Choroid plexus epithelial cell (primary cell): ENCODE results near the gene UNC13D.
"Not testable (repeated sequence)": the region's sequence is repeated elsewhere in the genome, so short reads cannot be mapped to it uniquely, and the experiment has no call there.

ENCODE experiments used
- DNase-seq: peaks from one replicate; pipeline ENCODE4 v3.0.0-alpha.2; 2010; ENCODE audit warnings: low read depth
- H3K4me3 ChIP-seq: 2 replicates; pipeline ENCODE4 v1.5.1; 2011; ENCODE audit warnings: low read depth, mild to moderate bottlenecking, control low read depth, low read length, moderate library complexity
- TF ChIP-seq, protein P1 (sequence below): conservative IDR thresholded peaks from 2 replicates; pipeline ENCODE4 v1.5.1; 2011; ENCODE audit warnings: low read depth, mild to moderate bottlenecking, control low read depth, inconsistent platforms, low read length, moderate library complexity

Gene UNC13D

DNA sequence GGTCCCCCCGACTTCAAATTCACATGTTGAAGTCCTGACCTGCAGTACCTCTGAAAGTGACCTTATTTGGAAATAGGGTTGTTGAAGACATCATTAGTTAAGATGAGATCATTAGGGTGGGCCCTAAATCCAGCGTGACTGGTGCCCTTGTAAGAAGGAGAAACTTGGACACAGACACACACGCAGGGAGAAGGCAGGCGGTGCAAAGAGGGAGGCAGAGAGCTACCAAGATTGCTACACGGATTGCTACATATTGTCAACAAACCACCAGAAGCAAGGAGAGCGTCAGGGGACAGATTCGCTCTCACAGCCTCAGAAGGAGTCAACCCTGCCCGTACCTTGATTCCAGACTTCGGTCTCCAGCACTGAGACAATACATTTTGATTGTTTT is 17.7 kb upstream of the UNC13D start:
- no peak for DNase-seq
- TF ChIP-seq, protein P1, sequence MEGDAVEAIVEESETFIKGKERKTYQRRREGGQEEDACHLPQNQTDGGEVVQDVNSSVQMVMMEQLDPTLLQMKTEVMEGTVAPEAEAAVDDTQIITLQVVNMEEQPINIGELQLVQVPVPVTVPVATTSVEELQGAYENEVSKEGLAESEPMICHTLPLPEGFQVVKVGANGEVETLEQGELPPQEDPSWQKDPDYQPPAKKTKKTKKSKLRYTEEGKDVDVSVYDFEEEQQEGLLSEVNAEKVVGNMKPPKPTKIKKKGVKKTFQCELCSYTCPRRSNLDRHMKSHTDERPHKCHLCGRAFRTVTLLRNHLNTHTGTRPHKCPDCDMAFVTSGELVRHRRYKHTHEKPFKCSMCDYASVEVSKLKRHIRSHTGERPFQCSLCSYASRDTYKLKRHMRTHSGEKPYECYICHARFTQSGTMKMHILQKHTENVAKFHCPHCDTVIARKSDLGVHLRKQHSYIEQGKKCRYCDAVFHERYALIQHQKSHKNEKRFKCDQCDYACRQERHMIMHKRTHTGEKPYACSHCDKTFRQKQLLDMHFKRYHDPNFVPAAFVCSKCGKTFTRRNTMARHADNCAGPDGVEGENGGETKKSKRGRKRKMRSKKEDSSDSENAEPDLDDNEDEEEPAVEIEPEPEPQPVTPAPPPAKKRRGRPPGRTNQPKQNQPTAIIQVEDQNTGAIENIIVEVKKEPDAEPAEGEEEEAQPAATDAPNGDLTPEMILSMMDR = no peak
- H3K4me3 ChIP-seq = no peak overlapping the region

DNA sequence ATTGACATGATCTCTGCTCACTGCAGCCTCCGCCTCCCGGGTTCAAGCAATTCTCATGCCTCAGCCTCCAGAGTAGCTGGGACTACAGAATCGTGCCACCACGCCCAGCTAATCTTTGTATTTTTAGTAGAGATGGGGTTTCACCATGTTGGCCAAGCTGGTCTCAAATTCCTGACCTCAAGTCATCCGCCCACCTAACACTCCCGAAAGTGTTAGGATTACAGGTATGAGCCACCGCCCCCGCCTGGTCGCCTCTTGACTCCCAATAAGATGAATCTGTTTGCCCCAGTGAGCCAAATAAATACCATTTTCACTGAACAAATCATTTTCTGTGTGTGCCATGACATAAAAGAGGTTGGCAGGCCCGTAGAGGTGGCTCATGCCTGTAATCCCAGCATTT is 15.2 kb upstream of the UNC13D start:
- not testable (repeated sequence) for H3K4me3 ChIP-seq, DNase-seq

DNA sequence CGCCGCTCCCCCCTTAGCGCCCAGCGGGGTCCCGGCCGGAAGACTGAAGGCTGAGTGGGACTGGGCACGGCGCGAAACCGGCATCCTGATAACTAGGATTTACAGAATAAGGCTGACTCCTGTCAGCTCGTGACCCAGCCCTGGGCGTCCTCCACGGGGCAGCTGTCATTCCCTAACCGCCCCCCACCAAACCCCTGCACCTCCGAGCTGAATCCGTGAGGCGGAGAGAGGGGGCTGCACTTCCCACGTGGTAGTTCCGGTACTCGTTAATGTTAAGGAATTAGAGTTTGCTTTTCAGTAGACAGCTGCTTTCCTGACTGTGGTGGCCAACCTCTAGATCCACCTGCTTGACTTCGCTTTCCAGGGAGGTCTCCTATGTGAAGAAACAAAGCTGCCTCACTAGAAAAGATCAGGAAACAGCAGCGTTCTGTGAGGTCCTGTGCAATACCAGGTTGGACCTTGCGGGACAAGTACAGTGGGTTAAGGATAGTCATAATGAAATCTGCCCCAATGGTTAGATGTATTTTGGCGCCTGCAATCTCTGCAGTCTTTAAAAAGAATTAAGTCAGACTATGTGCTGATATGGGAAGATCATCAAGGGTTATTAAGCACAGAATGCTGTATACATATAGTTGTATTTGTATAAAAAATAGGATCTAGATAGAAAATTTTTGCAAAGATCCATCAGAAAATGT is 12.0 kb upstream of the UNC13D start:
- DNase-seq = peak; percentile 46
- TF ChIP-seq, protein P1 = no peak
- H3K4me3 ChIP-seq = peak overlapping the region; percentile 77

DNA sequence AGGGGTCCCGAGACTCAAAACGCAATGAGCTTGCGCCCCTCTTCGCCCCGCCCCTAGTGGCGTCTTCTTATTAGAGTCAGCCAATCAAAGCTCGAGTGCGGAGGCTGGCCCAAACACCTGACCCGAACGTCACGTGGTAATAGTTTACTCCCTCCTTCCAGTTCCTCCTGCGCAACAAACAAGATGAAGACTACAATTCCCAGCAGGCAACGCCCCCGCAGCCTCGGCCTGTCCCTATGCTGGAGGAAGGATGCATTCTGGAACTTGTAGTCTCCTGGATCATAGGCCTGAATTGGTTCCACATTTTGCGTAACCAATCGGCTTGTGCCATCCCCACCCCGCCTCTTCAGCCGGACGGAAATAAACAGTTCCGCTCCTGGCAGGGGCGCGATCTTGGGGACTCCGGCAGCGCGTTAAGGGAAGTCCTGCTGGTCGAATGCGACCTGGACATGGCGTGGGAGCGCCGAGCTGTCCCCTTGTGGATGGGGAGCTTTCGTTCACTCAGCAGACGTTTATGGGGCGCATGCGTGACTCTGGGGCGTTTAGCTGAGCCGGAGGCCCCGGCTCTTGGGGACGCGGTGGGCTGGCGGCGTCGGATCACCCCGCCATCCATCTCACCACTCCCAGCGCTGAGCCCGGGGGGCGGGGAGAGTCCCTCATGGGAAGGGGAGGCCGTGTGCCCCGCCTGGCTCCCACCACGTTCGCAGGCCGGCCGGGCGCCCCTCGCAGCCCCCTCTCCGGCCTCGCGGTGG is 11.3 kb upstream of the UNC13D start, which contains the start of gene WBP2:
Gene WBP2 (minus strand): TSS at position 26 of the 752 bp plus-strand sequence. CDS start 38 bp downstream, outside the sequence.
- TF ChIP-seq, protein P1 = peak; percentile 12
- H3K4me3 ChIP-seq = peak within 1 kb of the TSS; percentile 77
- DNase-seq = peak; percentile 100

DNA sequence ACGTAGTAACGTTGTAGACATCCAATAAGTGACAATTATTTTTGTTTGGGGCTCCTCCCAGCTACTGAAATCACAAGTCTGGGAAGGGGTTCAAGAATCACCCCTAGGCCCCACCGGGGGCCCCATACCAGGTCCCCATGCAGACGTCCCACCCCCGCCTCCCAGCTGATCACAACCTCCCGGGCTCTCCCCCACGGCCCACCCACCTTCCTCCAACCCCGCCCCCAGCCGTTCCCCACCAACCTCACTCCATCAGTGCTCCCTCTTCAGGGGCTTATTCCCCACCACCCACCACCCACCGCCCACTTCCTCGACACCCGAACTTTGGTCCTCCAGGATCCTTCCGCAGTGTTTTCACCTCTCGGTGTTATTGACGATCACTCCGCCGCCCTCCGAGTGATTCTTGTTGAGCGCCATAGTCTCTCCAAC is 10.7 kb upstream of the UNC13D start:
- TF ChIP-seq, protein P1 = no peak
- H3K4me3 ChIP-seq = peak overlapping the region; percentile 69
- no peak for DNase-seq

DNA sequence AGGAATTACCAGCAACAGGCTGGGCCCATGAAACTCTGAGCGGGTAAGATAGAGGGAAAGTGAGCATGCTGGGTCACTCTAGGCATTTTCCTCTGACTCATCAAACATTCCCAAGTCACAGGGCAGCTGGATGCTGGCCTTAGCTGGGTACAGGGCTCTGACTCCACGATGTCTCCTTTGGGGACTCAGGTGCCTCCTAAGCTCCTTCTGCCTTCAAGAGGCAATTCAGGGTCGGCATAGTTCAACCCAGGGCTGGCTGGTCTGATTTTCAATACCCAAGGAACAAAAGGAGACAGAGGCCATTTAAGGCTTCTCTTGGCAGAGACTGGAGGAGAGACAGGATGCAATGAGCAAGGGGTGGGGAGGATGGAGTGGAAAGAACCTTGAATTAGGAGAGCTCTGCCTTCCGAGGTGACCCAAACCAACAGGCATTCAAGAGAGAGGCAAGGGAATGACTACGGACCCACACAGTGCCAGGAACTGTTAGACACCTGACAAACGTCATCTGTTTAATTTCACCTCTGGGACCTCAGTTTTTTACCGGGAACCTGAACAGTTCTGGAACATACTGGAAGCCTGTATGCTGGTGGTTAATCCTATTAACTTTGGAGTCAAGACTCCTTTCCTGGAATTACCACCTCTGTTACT is 10.0 kb upstream of the UNC13D start:
- peak; percentile 75 for DNase-seq
- TF ChIP-seq, protein P1 = no peak
- H3K4me3 ChIP-seq = peak overlapping the region; percentile 69

DNA sequence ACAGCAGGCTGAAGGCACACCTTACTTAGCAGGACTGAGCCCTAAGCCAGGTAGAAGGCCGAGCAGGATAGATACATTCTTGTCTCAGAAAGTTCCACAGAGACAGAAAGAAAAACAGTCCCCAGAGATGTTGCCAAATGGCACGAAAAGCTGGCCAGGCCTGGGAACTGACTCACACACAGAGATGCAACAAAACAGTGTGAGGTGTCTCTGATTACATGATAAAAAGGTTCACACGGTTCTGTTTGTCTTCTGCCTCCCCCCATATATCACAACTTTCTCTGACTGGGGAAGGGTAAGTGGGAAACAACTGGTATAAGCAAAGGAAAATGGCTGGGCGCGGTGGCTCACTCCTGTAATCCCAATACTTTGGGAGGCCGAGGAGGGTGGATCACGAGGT is 9.2 kb upstream of the UNC13D start:
- H3K4me3 ChIP-seq = no peak overlapping the region
- DNase-seq = peak; percentile 78
- TF ChIP-seq, protein P1 = no peak

DNA sequence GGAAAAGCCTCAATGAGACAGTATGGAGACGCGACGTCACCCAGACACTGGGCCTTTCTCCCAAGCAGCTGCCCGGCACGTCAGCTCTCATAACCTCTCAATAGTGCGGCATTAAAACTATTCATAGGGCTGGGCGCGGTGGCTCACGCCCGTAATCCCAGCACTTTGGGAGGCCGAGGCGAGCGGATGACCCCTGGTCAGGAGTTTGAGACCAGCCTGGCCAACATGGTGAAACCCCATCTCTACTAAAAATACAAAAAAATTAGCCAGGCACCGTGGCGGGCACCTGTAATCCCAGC is 7.4 kb upstream of the UNC13D start:
- not testable (repeated sequence) for DNase-seq, H3K4me3 ChIP-seq
